GM18519 (cell line): ENCODE data around the gene CNOT4.
A peak's percentile ranks its signal among the peaks of the same experiment; 100 is the strongest.

Experiments used
- ATAC-seq: cut with Tn5 transposase; IDR thresholded peaks from one replicate; pipeline ENCODE4 v1.9.1; 2021; ENCODE audit warnings: mild to moderate bottlenecking, moderate library complexity; ENCODE audit not compliant: unreplicated experiment, low FRiP score

CNOT4 gene, protein sequence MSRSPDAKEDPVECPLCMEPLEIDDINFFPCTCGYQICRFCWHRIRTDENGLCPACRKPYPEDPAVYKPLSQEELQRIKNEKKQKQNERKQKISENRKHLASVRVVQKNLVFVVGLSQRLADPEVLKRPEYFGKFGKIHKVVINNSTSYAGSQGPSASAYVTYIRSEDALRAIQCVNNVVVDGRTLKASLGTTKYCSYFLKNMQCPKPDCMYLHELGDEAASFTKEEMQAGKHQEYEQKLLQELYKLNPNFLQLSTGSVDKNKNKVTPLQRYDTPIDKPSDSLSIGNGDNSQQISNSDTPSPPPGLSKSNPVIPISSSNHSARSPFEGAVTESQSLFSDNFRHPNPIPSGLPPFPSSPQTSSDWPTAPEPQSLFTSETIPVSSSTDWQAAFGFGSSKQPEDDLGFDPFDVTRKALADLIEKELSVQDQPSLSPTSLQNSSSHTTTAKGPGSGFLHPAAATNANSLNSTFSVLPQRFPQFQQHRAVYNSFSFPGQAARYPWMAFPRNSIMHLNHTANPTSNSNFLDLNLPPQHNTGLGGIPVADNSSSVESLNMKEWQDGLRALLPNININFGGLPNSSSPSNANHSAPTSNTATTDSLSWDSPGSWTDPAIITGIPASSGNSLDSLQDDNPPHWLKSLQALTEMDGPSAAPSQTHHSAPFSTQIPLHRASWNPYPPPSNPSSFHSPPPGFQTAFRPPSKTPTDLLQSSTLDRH

DNA sequence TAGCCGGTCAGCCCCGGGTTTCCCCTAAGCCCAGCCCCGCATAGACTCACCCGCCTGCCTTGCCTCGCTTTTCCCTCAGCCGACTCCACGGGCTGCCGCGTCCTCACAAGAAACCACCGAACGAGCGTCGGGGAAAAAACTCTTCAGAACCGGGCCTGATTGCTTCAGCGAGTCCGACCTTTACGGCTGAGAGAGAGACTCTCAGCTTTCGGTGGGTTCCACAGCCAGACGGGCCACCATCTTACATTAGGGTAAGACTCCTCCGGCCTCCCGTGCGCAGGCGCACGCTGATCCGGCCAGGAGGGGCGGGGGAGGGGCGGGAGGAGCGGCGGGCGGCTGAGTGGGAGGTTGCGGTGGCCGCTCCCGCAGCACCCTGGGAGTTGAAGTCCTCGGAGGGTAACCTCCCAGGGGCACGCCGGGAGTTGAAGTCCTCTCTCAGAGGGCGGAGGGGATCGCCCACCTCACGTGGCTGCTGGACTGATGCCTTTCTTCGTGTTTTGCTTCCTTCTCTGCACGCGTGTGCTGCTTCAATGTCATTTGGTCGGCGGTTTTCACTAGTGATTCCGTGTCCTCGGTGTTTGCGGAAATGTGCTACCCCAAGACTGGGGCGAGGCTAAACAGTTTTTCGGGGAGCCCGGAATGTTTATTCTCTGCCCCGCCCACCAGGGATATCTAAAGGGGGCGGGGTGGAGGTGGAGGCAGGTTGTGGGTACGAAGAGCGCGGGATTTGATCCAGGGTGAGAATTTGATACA is at the start of gene CNOT4:
Gene CNOT4, minus strand, starts transcription at position 264 of the 753 bp plus-strand sequence. CDS start 71,771 bp downstream, outside the sequence.
- peak; percentile 86 for ATAC-seq

DNA sequence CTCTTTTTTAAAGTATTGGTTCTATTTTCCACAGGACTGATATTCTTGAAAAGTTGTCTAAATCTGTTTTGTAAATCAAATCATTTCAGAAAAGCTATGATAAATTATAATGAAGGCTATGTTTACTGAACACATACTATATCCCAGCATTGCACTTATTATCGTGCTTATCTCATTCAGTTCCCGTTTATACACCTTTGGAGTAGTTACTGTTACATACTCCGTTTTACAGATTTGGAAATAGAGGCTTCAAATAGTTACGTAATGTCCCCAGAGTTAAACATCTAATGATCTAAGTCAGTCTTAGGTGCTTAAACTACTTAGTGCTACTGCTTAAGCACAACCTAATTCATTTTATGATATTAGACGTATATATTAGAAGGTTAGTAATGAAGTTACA is 49.0 kb upstream of the CNOT4 start:
- ATAC-seq = no peak

DNA sequence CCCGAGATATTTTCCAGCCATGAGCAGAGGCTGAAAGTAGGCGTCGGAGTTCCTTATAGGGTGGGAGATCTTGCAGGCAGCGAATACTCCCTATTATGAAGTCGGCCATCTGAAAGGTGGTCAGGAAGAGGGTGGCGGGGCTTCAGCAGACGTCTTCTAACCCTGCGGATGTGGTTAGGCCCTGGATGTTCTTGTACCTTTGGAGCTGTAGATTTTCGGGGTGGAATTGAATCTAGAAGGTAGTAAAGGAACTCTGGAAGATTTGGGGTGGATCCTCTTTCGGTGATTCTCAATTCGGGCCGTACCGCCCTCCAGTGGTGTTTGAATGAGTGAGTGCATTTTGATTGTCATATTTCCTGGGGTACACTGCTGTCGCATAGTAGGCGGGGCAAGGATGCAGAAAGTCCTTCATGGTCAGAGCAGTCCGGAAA is 48.5 kb upstream of the CNOT4 start:
- ATAC-seq = peak; percentile 75

DNA sequence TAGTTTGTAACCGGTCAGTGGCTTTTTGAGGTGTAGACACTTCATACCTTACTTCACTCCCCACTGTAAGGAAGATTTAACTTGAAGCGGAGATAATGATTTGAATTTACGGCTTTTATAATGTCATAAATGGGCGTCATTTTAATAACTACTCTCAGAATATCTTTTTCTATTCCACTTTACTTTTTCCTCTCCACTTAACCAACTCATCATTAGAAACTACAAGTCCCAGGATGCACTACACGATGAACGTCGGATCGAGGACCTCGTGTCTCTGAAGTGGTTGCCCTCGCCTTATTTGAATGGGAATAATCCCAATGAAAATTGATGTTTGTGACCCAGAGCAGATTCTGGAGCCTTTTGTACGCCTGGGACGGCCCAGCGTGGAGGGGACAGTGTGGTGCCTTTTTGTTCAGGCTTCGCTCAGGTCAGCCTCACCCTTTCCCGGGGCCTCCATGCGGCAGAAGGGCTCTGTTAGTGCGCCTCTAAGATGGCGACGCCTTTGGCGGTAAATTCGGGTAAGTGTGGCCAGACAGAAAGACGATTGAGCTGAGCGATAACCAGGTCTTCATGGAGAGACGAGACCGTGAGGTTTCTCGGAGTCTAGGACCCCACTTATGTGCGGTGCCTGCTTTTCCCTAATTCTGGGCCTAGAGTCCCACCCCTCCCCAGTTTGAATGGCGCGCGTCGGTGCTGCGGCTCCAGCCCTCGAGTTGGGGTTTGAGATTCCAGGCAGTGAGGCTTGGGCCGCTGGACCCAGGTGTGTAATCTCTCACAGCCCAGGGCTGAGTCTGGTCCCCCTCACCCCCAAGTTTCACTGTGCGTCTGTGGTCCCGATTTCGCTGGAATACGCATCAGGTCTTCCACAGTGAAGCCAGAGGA is 47.8 kb upstream of the CNOT4 start, which contains the start of gene NUP205:
Gene NUP205, plus strand, starts transcription at position 463 of the 882 bp plus-strand sequence. Its CDS starts 28 bp downstream, at position 491.
- ATAC-seq = peak; percentile 49

DNA sequence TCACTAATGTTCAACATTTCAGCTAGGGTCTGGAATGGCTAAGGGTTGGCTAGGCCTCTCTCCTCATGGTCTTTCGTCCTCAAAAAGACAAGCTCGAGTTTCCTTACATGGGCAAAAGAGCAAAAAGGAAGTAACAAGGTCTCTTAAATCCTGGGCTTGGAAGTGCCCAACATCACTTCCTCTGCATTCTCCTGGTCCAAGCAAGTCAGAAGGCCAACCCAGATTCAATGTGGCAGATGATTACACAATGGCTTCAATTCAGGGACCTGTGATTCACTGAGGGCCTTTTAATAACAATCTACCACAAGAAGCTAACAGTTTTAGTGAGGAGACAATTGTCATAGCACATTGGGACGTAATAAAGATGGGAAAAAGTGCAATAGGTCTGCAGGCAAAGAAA is 43.4 kb upstream of the CNOT4 start:
- ATAC-seq = no peak

DNA sequence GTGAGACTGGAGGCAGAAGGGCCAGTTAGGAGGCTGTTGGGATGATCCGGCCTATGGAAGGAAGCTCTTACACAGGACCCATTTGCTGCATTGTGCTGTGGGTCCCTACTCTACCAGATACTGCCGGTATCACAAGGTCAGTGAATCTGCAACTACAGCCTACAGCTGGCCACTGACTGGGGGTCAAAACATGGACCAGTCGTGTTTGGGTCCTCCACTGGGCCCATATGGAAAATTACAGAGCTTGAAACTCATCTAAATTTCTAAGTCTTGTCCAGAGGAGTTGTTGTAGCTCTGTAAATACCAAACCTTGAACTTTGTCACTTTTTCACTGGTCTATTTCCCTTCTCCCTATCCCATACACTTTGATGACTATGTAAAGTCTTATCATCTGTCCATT is 42.2 kb upstream of the CNOT4 start:
- no peak for ATAC-seq

DNA sequence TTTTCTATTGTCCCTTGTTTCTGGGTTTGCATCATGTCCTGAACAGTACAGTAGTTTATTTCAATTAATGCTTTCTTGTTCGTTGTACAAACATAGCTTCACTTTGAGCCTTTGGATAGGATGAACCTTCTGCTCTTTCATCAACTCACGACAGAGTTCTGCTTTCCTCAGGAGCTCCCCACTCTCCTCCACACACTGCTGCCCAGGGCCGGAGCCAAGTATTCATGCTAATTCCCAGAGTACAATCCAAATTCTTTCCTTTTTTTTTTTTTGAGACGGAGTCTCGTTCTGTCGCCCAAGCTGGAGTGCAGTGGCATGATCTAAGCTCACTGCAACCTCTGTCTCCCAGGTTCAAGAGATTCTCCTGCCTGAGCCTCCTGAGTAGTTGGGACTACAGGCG is 40.3 kb upstream of the CNOT4 start:
- ATAC-seq = no peak

DNA sequence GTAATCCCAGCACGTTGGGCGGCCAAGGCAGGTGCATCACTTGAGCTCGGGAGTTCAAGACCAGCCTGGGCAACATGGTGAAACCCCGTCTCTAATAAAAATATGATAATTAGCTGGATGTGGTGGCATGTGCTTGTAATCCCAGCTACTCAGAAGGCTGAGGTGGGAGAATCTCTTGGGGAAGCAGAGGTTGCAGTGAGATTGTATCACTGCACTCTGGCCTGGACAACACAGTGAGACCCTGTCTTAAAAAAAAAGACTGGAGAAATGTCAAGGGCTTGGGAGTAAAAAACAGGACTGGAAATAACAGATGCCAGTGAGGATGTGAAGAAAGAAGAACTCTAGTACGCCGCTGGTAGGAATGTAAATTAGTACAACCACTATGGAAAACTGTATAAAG is 31.1 kb upstream of the CNOT4 start:
- no peak for ATAC-seq

DNA sequence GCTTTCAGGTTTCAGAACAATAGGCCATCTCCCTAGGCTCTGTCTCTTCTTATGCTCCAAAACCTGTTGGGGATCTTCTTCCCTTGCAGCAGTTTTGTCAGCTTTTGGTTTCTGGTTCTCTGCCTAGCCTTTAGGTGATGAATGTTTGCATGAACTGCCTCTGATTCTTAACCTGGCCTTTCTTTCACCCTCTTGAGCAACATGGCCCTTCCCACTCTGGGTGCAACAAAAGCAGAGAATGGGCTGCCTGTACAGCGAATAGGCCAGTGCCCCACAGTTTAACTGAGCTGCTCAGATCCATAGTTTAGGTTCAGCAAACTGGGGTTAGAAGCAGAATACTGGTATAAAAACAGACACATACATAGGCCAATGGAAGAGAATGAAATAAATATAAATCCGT is 29.7 kb upstream of the CNOT4 start:
- ATAC-seq = no peak

DNA sequence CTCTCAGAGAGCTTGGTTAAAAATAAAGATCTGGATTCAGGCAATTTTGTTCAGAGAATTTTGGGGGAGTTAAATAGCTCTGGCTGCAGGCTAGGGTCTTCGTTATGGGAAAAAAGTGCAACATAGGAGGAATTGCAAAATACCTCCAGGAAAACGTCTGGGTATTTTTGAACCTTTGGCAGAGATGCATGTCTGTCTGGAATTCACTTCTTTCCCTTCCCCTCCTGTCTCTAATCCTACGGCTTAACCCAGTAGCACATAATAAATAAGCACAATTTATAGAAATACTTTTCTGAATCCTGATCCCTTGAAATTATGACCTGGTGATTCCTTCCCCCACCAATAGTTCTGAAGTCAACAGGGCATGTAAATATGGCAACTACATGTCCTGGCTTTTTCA is 28.5 kb upstream of the CNOT4 start:
- ATAC-seq = no peak

DNA sequence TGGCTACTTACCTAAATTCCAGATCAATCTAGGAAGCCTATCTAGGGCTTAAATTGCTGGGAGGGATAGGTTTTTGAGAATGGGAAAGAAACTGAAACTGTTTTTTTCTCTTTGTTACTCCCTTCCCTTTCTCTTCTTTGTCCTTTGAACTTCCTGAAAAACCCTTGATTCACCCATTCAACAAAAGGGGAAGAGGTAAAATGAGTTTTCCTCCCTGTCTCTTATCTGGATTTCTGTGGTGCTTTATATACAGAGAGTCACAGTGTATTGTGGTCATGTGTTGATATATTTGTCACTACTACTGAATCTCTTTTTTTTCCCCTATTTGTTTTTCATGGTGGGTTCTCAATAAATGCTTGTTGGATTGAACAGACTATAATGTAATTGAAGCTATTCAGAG is 28.0 kb upstream of the CNOT4 start:
- no peak for ATAC-seq

DNA sequence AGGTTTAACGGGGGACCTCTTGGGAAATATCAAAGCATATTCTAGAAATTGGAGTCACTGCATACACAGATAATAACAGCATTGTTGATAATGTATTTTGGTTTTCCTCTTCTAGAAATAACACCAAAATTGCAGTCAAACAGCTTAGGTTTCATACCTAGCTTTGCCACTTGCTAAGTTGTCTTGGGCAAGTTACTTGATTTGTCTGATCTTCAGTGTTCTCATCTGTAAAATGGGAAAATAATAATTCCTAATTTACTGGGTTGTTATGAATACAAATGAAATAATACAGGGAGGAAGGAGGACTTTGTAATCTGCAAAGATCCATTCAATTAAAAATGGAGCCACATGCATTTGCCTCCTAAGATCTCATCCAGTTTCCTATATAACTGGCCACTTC is 27.6 kb upstream of the CNOT4 start:
- no peak for ATAC-seq

DNA sequence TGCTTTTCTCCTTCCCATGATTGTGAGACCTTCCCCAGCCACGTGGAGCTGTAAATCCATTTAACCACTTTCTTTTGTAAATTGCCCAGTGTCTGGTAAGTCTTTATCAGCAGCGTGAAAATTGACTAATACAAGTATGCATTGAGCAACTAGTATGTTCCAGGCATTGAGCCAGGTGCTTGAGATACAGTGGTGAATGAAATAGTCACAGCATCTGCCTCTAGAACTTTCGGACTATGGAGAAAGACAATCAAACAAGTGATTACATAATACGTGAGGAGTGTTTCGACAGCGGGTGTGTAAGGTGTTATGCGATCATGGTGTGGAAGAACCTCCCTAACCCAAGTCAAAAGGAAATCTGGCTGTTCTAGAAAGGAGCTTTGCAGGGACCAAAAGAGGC is 26.2 kb upstream of the CNOT4 start:
- no peak for ATAC-seq

DNA sequence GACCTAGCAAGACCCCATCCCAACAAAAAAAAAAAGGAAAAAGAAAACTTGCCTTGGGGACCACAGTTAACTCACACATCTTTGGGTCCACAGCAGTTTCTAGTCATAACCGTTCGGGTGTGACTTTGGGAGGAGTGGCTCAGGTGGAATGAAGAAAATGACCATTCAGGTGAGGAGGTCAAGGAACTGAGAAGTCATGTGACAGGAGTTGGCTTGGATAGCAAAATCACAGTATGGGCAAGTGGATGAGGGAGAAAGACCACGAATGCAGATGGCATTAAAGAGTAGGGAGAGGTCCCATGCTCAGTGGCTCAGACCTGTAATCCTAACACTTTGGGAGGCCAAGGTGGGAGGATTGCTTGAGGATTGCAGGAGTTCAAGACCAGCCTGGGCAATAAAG is 17.1 kb upstream of the CNOT4 start:
- no peak for ATAC-seq

DNA sequence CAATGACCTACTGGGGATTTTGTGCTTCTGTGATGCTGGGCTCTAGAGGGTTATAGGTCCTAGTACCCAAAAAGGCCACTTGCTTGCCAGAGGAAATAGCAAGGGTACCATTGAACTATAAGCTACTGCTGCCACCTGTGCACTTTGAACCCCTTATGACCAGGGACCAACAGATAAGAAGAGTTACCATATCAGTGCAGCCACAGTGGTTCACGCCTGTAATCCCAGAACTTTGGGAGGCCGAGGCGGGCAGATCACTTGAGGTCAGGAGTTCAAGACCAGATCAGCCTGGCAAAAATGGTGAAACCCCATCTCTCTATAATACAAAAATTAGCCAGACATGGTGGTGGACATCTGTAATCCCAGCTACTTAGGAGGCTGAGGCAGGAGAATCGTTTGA is 15.5 kb upstream of the CNOT4 start:
- ATAC-seq = no peak

DNA sequence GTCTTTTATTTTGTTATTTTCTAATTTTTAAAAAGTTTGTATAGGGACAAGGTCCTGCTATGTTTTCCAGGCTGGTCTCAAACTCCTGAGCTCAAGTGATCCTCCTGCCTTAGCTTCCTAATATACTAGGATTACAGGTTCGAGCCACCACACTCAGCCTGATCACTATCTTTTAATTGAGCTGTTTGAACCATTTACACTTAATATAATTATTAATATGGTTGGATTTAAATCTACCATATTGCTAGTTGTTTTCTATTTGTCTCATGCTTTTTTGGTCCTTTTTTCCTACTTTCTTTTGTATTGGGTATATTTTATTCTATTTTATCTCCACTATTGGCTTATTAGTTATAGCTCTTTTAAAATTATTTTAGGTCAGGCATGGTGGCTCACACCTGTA is 13.2 kb upstream of the CNOT4 start:
- no peak for ATAC-seq

DNA sequence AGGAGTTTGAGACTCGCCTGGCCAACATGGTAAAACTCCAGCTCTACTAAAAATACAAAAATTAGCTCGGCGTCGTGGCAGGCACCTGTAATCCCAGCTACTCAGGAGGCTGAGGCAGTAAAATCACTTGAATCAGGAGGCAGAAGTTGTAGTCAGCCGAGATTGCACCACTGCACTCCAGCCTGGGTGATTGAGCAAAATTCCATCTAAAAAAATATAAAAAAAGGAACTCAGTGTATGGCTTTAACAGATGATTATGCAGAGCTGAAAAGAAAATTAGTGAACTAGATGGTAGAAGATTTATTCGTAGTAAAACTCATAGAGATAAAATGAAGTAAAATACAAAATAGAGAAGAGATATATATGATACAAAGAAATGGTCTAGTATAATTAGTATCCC is 12.6 kb upstream of the CNOT4 start:
- no peak for ATAC-seq

DNA sequence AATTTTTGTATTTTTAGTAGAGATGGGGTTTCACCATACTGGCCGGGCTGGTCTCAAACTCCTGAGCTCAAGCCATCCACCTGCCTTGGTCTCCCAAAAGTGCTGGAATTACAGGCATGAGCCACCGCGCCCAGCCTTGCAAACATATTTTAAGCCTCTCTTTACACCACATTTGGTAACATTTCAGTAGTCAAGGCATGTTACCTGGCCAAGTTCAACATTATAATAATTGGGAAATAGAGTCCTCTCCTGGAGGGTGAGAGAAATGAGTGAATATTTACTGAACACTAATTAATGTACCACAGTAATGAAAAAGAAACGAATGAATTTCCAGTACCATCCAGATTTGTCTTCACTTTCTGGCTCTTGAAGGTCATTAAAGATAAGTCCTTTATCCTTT is 10.0 kb upstream of the CNOT4 start:
- no peak for ATAC-seq

DNA sequence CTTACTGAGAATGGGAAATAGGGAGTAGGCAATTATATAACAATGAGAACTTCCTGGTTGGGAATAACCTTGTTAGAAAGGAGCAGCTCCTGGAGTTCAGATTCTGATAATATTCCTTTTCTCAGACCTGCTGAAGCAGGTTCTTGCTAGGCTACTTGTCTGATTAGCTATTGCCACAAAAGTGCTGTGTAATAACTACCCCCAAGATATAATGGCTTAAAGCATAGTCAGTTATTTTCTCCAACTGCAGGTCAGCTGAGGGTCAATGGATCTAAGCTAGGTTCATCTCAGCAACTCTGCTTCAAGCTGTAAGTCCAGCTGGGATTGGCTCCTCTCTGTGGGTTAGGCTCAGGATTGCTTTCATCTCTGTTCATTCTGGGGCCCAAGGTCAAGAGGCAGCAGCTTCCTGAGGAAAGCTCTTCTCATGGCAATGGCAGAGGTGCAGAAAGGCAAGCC is 9.4 kb upstream of the CNOT4 start:
- no peak for ATAC-seq

DNA sequence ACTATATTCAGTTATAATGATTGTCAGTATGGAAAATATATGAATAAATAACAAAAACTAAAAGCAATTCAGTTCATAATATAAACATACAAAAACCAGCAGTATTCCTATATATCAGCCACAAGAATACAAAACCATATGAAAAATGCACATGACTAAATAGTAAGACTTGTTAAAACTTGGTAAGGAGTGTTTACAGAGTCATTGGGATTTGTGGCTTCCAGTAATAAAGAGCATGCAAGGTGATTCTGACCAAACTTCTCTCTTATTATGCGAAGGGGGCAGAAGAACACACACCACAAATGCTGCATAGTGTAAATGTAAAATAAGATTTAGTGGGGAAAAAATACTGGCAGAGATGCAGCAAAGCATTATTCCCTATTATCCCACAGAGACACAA is 8.8 kb upstream of the CNOT4 start:
- ATAC-seq = no peak
